Measurements from ENCODE around the gene DNAJC25. TPM values are rescaled to one million over a fixed set of nuclear protein-coding genes. Genes with fewer than 3 reads are reported as not detected.

DNAJC25 gene
- total and polyA plus RNA-seq, 2 of the 13 experiments (the other 11 are each of a cell fraction or from before 2014, with no cell fraction given) = 5.7 to 10.2 TPM

GRCh38 chr9:111678293-111678692, 47.2 kb downstream of the DNAJC25 start (continued):
- TF ChIP-seq TIGD3 (CRISPR knock-in tag; IDR thresholded peaks at IDR 0.05; ENCODE audit: borderline replicate concordance) = no peak
- TF ChIP-seq NR1H2 (CRISPR knock-in tag; IDR thresholded peaks at IDR 0.05; ENCODE audit: borderline replicate concordance, low read depth) = no peak
- TF ChIP-seq MED1 (CRISPR knock-in tag; IDR thresholded peaks at IDR 0.05) = no peak
- TF ChIP-seq SAP130 (CRISPR knock-in tag; IDR thresholded peaks at IDR 0.05; ENCODE audit: low read depth) = 0 out of 2 replicates have a peak, but pooled peaks have one; percentile 38
- TF ChIP-seq GFI1 (CRISPR knock-in tag; IDR thresholded peaks at IDR 0.05; ENCODE audit: borderline replicate concordance) = peak; percentile 32; the same call in 1 of the 2 replicates
- 0 out of 2 replicates have a peak, but pooled peaks have one; percentile 13 for TF ChIP-seq ZFX (CRISPR knock-in tag; IDR thresholded peaks at IDR 0.05; ENCODE audit: low read depth)
- TF ChIP-seq ZBTB33 (CRISPR knock-in tag; IDR thresholded peaks at IDR 0.05) = peak; percentile 78
- no peak for TF ChIP-seq NFKBIZ (CRISPR knock-in tag; IDR thresholded peaks at IDR 0.05)
- peak; percentile 53 for TF ChIP-seq TBX2 (CRISPR knock-in tag; IDR thresholded peaks at IDR 0.05; ENCODE audit: borderline replicate concordance)
- TF ChIP-seq, protein P1, sequence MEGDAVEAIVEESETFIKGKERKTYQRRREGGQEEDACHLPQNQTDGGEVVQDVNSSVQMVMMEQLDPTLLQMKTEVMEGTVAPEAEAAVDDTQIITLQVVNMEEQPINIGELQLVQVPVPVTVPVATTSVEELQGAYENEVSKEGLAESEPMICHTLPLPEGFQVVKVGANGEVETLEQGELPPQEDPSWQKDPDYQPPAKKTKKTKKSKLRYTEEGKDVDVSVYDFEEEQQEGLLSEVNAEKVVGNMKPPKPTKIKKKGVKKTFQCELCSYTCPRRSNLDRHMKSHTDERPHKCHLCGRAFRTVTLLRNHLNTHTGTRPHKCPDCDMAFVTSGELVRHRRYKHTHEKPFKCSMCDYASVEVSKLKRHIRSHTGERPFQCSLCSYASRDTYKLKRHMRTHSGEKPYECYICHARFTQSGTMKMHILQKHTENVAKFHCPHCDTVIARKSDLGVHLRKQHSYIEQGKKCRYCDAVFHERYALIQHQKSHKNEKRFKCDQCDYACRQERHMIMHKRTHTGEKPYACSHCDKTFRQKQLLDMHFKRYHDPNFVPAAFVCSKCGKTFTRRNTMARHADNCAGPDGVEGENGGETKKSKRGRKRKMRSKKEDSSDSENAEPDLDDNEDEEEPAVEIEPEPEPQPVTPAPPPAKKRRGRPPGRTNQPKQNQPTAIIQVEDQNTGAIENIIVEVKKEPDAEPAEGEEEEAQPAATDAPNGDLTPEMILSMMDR (CRISPR knock-in tag; IDR thresholded peaks at IDR 0.05) = peak; percentile 41; the same call in 1 of the 2 replicates
- TF ChIP-seq ZNF414 (CRISPR knock-in tag; IDR thresholded peaks at IDR 0.05) = no peak
- TF ChIP-seq, protein P2, sequence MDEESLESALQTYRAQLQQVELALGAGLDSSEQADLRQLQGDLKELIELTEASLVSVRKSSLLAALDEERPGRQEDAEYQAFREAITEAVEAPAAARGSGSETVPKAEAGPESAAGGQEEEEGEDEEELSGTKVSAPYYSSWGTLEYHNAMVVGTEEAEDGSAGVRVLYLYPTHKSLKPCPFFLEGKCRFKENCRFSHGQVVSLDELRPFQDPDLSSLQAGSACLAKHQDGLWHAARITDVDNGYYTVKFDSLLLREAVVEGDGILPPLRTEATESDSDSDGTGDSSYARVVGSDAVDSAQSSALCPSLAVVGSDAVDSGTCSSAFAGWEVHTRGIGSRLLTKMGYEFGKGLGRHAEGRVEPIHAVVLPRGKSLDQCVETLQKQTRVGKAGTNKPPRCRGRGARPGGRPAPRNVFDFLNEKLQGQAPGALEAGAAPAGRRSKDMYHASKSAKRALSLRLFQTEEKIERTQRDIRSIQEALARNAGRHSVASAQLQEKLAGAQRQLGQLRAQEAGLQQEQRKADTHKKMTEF (CRISPR knock-in tag; IDR thresholded peaks at IDR 0.05) = peak; percentile 20; the same call in 1 of the 2 replicates
- TF ChIP-seq, protein P3, sequence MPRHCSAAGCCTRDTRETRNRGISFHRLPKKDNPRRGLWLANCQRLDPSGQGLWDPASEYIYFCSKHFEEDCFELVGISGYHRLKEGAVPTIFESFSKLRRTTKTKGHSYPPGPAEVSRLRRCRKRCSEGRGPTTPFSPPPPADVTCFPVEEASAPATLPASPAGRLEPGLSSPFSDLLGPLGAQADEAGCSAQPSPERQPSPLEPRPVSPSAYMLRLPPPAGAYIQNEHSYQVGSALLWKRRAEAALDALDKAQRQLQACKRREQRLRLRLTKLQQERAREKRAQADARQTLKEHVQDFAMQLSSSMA (CRISPR knock-in tag; IDR thresholded peaks at IDR 0.05) = 0 out of 2 replicates have a peak, but pooled peaks have one; percentile 31
- peak; percentile 45; the same call in 1 of the 2 replicates for TF ChIP-seq HOXA3 (CRISPR knock-in tag; IDR thresholded peaks at IDR 0.05)
- TF ChIP-seq ZNF331 (CRISPR knock-in tag; IDR thresholded peaks at IDR 0.05) = peak; percentile 99
- 0 out of 2 replicates have a peak, but pooled peaks have one; percentile 24 for TF ChIP-seq MIXL1 (CRISPR knock-in tag; IDR thresholded peaks at IDR 0.05)
- TF ChIP-seq, protein P4, sequence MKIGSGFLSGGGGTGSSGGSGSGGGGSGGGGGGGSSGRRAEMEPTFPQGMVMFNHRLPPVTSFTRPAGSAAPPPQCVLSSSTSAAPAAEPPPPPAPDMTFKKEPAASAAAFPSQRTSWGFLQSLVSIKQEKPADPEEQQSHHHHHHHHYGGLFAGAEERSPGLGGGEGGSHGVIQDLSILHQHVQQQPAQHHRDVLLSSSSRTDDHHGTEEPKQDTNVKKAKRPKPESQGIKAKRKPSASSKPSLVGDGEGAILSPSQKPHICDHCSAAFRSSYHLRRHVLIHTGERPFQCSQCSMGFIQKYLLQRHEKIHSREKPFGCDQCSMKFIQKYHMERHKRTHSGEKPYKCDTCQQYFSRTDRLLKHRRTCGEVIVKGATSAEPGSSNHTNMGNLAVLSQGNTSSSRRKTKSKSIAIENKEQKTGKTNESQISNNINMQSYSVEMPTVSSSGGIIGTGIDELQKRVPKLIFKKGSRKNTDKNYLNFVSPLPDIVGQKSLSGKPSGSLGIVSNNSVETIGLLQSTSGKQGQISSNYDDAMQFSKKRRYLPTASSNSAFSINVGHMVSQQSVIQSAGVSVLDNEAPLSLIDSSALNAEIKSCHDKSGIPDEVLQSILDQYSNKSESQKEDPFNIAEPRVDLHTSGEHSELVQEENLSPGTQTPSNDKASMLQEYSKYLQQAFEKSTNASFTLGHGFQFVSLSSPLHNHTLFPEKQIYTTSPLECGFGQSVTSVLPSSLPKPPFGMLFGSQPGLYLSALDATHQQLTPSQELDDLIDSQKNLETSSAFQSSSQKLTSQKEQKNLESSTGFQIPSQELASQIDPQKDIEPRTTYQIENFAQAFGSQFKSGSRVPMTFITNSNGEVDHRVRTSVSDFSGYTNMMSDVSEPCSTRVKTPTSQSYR (CRISPR knock-in tag; IDR thresholded peaks at IDR 0.05; ENCODE audit: borderline replicate concordance) = no peak
- TF ChIP-seq RXRA (CRISPR knock-in tag; IDR thresholded peaks at IDR 0.05) = peak; percentile 49

Measured in HepG2 (cell line).